Activated CD4-positive, alpha-beta T cell treated with anti-CD3 and anti-CD28 coated beads for 36 hours (primary cell): ENCODE results near the gene CCS. TPM values are rescaled to one million over a fixed set of nuclear protein-coding genes. Genes with fewer than 3 reads are reported as not detected.
A peak's percentile ranks its signal among the peaks of the same experiment; 100 is the strongest.

Experiments used
- ATAC-seq: fragments of 200-7000 bp; cut with Tn5 transposase; one replicate; pipeline ENCODE4 v1.10.0; 2021; ENCODE audit warnings: mild to moderate bottlenecking, moderate library complexity
- CTCF ChIA-PET: fragments of 350-600 bp; sonication (Branson Sonifier 250); formaldehyde crosslinking; loops from one replicate; lab custom pipeline; 2021; ENCODE audit warnings: antibody characterized with exemption; lab: Charles Lee
- POLR2A ChIA-PET: fragments of 350-600 bp; sonication (Branson Sonifier 250); formaldehyde crosslinking; loops from one replicate; lab custom pipeline; 2021; ENCODE audit warnings: antibody characterized with exemption, inconsistent platforms; lab: Charles Lee
- DNase-seq: peaks from one replicate; pipeline ENCODE4 v3.0.0-alpha.2; 2020
- H3K27ac Mint-ChIP-seq: one replicate; pipeline ENCODE4 v1.8.0; 2021; ENCODE audit warnings: mixed read lengths
- H3K27me3 Mint-ChIP-seq: one replicate; pipeline ENCODE4 v1.8.0; 2021; ENCODE audit warnings: mixed read lengths
- H3K36me3 Mint-ChIP-seq: one replicate; pipeline ENCODE4 v1.8.0; 2021; ENCODE audit warnings: low read depth, mixed read lengths
- H3K4me1 Mint-ChIP-seq: one replicate; pipeline ENCODE4 v1.8.0; 2021; ENCODE audit warnings: mixed read lengths
- H3K4me3 Mint-ChIP-seq: one replicate; pipeline ENCODE4 v1.8.0; 2021; ENCODE audit warnings: mild to moderate bottlenecking, moderate library complexity, mixed read lengths
- H3K9me3 Mint-ChIP-seq: one replicate; pipeline ENCODE4 v1.8.0; 2021; ENCODE audit warnings: low read depth, mixed read lengths
- intact Hi-C, 2 experiments: fragments of 100-400 bp; cut with DNase I in 1 of 2; cut with micrococcal nuclease in 1 of 2; formaldehyde crosslinking; loops; one replicate each; pipeline versions ENCODE4 v1.14.2 to v1.15.1; 2022 to 2024; cut with DNase I, micrococcal nuclease
- total RNA-seq, 2 experiments: library from RNA; stranded (reverse); gene quantifications; one replicate each; pipeline ENCODE4 v1.2.3, GENCODE V29; 2021

The CCS gene
- total RNA-seq, 2 experiments from 2014 or later: 16.3 to 24.0 TPM

DNA sequence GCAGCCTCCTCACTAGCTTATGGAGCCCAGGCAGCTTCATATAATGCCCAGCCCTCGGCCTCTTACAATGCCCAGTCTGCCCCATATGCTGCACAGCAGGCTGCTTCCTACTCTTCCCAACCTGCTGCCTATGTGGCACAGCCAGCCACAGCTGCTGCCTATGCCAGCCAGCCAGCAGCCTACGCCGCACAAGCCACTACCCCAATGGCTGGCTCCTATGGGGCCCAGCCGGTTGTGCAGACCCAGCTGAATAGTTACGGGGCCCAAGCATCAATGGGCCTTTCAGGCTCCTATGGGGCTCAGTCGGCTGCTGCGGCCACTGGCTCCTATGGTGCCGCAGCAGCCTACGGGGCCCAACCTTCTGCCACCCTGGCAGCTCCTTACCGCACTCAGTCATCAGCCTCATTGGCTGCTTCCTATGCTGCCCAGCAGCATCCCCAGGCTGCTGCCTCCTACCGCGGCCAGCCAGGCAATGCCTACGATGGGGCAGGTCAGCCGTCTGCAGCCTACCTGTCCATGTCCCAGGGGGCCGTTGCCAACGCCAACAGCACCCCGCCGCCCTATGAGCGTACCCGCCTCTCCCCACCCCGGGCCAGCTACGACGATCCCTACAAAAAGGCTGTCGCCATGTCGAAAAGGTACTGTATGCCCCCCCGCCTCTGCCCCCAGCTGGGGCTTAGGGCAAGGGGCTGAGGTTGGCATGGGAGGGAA lies 32.2 kb downstream of the CCS start:
- POLR2A ChIA-PET: interaction anchor here (0.8 to 12.1 kb wide), 6 partner anchors 9 to 52 kb away, joined by 3 to 98 read pairs (median 3); partner anchors contain the start of genes RBM14, RBM4 and RBM4B
- no peak for ATAC-seq
- H3K36me3 Mint-ChIP-seq: peaks cover 94% of the 10 kb centered on the region
- DNase-seq: no peak
- no peaks in the 10 kb centered on the region for H3K9me3 Mint-ChIP-seq
- peaks cover 62% of the 10 kb centered on the region for H3K4me1 Mint-ChIP-seq
- H3K27me3 Mint-ChIP-seq: no peaks in the 10 kb centered on the region
- intact Hi-C loops: no loop called here
- CTCF ChIA-PET: interaction anchor here (0.7 to 2.7 kb wide), 2 partner anchors 8 to 63 kb away, joined by 4 to 12 read pairs; no protein-coding TSS in a partner anchor
- H3K4me3 Mint-ChIP-seq: no peak overlapping the region
- H3K27ac Mint-ChIP-seq: no peak overlapping the region

DNA sequence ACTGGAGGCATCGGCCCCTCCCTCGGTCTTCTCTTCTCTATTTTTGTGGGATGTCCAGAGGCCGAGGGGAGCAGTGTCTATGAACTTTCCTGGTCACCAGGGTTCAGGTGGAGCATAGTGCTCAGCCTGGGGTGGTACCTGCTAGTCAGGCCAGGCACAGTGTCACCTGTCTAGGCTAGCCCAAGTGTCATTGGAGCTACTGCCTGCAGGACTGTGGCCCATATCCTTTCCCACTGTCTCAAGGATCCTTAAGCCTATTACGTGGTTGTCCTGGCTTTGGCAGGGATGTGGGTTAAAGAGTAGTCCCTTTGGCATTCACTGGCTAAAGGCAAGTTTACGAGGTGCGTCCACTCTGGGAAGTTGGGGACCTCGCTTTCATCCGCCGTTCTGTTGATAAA lies 32.8 kb downstream of the CCS start:
- CTCF ChIA-PET: interaction anchor here (0.7 kb wide), 1 partner anchor 63 kb away, joined by 4 read pairs; no protein-coding TSS in a partner anchor
- no peak overlapping the region for H3K27ac Mint-ChIP-seq
- H3K4me3 Mint-ChIP-seq: no peak overlapping the region
- no peaks in the 10 kb centered on the region for H3K9me3 Mint-ChIP-seq
- intact Hi-C loops: no loop called here
- DNase-seq (no peak), ATAC-seq (no peak)
- H3K4me1 Mint-ChIP-seq: peaks cover 59% of the 10 kb centered on the region
- POLR2A ChIA-PET: interaction anchor here (12.1 kb wide), 1 partner anchor 12 kb away, joined by 98 read pairs; the partner anchor contains the start of gene RBM4
- peaks cover 92% of the 10 kb centered on the region for H3K36me3 Mint-ChIP-seq
- H3K27me3 Mint-ChIP-seq: no peaks in the 10 kb centered on the region

DNA sequence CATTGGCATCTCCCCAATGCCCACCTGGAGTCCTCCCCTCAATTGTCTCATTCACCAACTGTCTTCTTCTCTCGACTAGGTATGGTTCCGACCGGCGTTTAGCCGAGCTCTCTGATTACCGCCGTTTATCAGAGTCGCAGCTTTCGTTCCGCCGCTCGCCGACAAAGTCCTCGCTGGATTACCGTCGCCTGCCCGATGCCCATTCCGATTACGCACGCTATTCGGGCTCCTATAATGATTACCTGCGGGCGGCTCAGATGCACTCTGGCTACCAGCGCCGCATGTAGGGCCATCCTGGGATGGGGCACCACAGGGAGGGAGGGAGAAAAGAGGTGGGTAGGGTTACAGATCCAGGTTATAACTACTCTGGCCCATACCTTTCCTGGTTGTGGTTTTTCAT lies 33.4 kb downstream of the CCS start:
- ChIA-PET CTCF (no interaction called here), POLR2A (interaction anchor here (1.0 to 12.1 kb wide), 2 partner anchors 12 to 32 kb away, joined by 4 to 98 read pairs; partner anchors contain the start of gene RBM4)
- H3K4me3 Mint-ChIP-seq: no peak overlapping the region
- no peaks in the 10 kb centered on the region for H3K9me3 Mint-ChIP-seq
- no peak overlapping the region for H3K27ac Mint-ChIP-seq
- intact Hi-C loops: no loop called here
- H3K36me3 Mint-ChIP-seq: peaks cover 90% of the 10 kb centered on the region
- H3K27me3 Mint-ChIP-seq: no peaks in the 10 kb centered on the region
- DNase-seq (no peak), ATAC-seq (no peak)
- H3K4me1 Mint-ChIP-seq: peaks cover 53% of the 10 kb centered on the region

DNA sequence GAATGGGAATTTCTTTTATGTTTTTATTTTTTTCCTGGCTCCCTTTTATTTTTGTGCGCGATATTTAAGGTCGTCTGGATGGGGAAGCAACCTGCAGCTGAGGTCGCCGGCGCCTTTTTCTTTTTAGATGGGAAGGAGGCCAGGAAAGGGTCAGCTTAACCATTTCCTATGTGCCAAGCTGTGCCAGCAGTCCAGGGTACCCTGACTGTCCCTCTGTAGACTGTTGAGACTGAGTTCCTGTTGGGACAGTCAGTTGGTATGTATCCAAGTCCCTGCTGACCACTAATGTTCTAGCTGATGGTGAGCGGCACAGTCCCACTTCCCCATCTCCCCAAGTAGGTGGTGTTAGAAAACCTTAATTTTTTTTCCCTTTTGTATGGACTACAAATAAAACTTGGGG lies 33.9 kb downstream of the CCS start:
- no peak overlapping the region for H3K4me3 Mint-ChIP-seq
- intact Hi-C loops: no loop called here
- no peak overlapping the region for H3K27ac Mint-ChIP-seq
- DNase-seq: no peak
- ChIA-PET CTCF (interaction anchor here (1.2 kb wide), 1 partner anchor 9 kb away, joined by 3 read pairs; no protein-coding TSS in a partner anchor), POLR2A (interaction anchor here (0.7 to 12.1 kb wide), 6 partner anchors 8 to 50 kb away, joined by 4 to 98 read pairs (median 5); partner anchors contain the start of genes RBM14, RBM4 and RBM4B)
- ATAC-seq: no peak
- peaks cover 89% of the 10 kb centered on the region for H3K36me3 Mint-ChIP-seq
- peaks cover 51% of the 10 kb centered on the region for H3K4me1 Mint-ChIP-seq
- H3K9me3 Mint-ChIP-seq: no peaks in the 10 kb centered on the region
- no peaks in the 10 kb centered on the region for H3K27me3 Mint-ChIP-seq

DNA sequence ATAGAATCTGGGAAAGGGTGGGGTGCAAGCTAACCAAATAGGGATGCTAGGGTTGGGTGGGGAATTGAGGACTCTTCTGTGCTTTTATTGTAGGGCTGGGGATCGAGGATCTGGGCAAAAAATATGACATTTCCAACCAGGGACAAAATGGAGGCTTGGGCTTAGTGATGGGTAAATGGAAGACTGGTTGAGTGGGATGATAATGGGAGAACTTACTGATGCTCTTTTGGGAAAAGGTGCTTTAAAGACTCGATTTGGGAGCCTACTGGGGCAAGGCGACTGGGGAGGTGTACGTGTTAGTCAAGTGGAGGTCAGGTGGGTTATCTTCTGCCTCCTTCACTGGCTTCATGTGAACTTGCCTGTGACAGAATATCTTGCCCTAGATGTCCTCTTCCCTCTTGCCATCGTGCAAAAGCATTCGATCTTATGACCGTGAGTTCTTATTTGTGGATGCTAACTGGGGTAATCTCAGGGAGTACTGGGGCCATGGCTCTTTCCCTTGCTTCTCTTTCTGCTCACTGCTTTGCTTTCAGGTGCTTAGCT lies 35.1 kb downstream of the CCS start:
- intact Hi-C loops: no loop called here
- POLR2A ChIA-PET: interaction anchor here (1.0 to 12.1 kb wide), 4 partner anchors 9 to 49 kb away, joined by 3 to 98 read pairs (median 7); partner anchors contain the start of genes RBM14, RBM4 and RBM4B

DNA sequence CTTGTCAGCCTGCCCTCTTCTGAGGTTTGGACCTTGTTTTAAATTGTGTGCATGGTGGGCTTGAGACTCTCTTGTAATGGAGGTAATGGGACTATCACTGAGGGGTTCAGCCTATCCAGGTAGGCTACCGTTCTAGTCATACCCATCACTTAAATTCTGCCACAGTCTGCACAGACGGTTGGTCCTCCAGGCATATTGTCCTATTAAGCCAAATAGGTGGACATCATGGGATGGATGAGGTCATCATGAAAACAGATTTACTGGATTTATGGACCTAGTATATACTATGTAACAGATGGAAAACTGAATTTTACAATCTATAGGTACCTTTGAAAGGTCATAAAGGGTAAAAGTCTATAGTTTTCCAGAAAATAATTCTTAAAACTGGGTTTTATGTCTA lies 36.4 kb downstream of the CCS start:
- no peaks in the 10 kb centered on the region for H3K9me3 Mint-ChIP-seq
- H3K4me3 Mint-ChIP-seq: no peak overlapping the region
- peaks cover 37% of the 10 kb centered on the region for H3K4me1 Mint-ChIP-seq
- DNase-seq (no peak), ATAC-seq (no peak)
- POLR2A ChIA-PET: interaction anchor here (0.6 to 12.1 kb wide), 5 partner anchors 9 to 60 kb away, joined by 3 to 98 read pairs (median 3); partner anchors contain the start of genes RBM4 and RBM4B
- H3K27ac Mint-ChIP-seq: no peak overlapping the region
- CTCF ChIA-PET: interaction anchor here (1.2 to 1.4 kb wide), 2 partner anchors 8 to 48 kb away, joined by 3 to 4 read pairs; partner anchors contain the start of gene RBM4B
- H3K27me3 Mint-ChIP-seq: no peaks in the 10 kb centered on the region
- peaks cover 79% of the 10 kb centered on the region for H3K36me3 Mint-ChIP-seq
- intact Hi-C loops: no loop called here

More for the DNA sequence above, 35.1 kb downstream of the CCS start:
- H3K27ac Mint-ChIP-seq: peak overlapping the region; percentile 8
- peaks cover 45% of the 10 kb centered on the region for H3K4me1 Mint-ChIP-seq
- H3K9me3 Mint-ChIP-seq: no peaks in the 10 kb centered on the region
- DNase-seq: no peak
- peaks cover 85% of the 10 kb centered on the region for H3K36me3 Mint-ChIP-seq
- no peaks in the 10 kb centered on the region for H3K27me3 Mint-ChIP-seq
- ATAC-seq: no peak
- no peak overlapping the region for H3K4me3 Mint-ChIP-seq
- CTCF ChIA-PET: interaction anchor here (0.7 to 1.4 kb wide), 4 partner anchors 8 to 49 kb away, joined by 3 to 4 read pairs (median 4); partner anchors contain the start of gene RBM4B

DNA sequence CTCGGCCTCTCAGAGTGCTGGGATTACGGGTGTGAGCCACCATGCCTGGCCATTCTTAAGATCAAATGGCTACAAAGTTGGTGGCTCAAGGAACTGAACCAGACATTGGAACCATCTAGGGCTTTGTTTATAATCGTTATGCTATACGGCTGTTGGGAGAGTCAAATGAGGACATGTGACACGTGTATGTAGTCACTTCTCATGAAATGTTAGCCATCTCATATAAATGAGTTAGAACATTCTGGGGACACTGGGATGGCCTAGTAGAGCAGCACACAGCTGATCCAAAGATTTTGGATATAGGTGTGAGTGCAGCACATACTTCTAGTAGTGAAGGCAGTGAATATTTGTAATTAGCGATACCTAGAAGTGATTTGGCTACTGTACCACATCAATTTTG lies 38.9 kb downstream of the CCS start:
- DNase-seq (no peak), ATAC-seq (no peak)
- H3K27ac Mint-ChIP-seq: peak overlapping the region; percentile 69
- intact Hi-C loops: loop anchor here in 1 of 2 experiments (10.0 kb wide), 1 partner anchor 853 kb away; the partner anchor contains the start of gene AIP
- H3K36me3 Mint-ChIP-seq: peaks cover 64% of the 10 kb centered on the region
- POLR2A ChIA-PET: interaction anchor here (1.5 to 1.7 kb wide), 2 partner anchors 9 to 10 kb away, joined by 6 to 8 read pairs; no protein-coding TSS in a partner anchor
- H3K4me1 Mint-ChIP-seq: peaks cover 43% of the 10 kb centered on the region
- no peak overlapping the region for H3K4me3 Mint-ChIP-seq
- H3K27me3 Mint-ChIP-seq: no peaks in the 10 kb centered on the region
- H3K9me3 Mint-ChIP-seq: no peaks in the 10 kb centered on the region
- CTCF ChIA-PET: interaction anchor here (1.3 kb wide), 1 partner anchor 8 kb away, joined by 3 read pairs; no protein-coding TSS in a partner anchor

DNA sequence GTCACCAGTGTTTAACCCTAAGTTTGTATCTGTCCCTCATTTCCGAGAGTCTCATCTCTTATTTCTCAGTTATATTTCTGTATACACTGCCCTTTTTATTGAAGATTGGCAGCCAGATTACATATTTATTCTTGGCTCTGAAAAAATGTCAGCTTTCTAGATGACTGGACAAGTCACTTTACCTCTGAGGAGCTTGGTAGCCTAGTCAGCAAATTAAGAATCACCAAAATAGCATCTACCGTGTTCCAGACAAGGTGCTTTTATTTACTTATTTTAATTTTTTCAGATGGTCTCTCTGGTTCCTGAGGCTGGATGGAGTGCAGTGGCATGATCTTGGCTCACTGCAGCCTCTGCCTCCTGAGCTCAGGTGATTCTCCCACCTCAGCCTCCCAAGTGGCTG lies 40.0 kb downstream of the CCS start:
- Mint-ChIP-seq H3K4me1 (peaks cover 47% of the 10 kb centered on the region), H3K36me3 (peaks cover 63% of the 10 kb centered on the region), H3K27me3 (no peaks in the 10 kb centered on the region), H3K4me3 (no peak overlapping the region), H3K9me3 (no peaks in the 10 kb centered on the region), H3K27ac (no peak overlapping the region)
- intact Hi-C loops: loop anchor here in 1 of 2 experiments (10.0 kb wide), 1 partner anchor 852 kb away; the partner anchor contains the start of gene AIP
- ChIA-PET POLR2A (interaction anchor here (0.6 to 1.7 kb wide), 5 partner anchors 9 to 637 kb away, joined by 3 to 8 read pairs (median 5); partner anchors contain the start of gene RBM14), CTCF (interaction anchor here (0.7 to 1.9 kb wide), 3 partner anchors 9 to 55 kb away, joined by 3 to 12 read pairs (median 5); partner anchors contain the start of gene RBM4B)
- ATAC-seq (no peak), DNase-seq (no peak)

DNA sequence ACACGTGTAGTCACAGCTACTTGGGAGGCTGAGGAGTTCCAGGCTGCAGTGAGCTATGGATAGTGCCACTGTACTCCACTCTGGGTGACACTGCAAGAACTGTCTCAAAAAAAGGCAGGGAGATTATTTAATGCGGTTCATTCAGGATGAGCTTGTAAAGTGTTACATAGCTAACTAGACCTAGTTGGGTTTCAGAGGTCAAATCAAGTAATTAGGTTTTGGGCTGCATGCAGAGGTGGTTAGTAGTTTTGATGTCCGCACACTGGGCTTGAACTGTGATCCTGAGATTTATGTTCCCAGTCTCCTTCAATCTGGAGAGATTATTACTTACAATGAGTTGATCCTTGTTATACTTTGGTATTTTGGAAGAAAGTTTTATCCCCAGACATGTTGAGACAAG lies 43.4 kb downstream of the CCS start:
- no peak for ATAC-seq
- H3K27me3 Mint-ChIP-seq: no peaks in the 10 kb centered on the region
- ChIA-PET POLR2A (interaction anchor here (3.6 to 4.2 kb wide), 2 partner anchors 12 to 42 kb away, joined by 28 to 98 read pairs; partner anchors contain the start of gene RBM4B), CTCF (interaction anchor here (1.1 to 3.3 kb wide), 3 partner anchors 8 to 14 kb away, joined by 3 to 32 read pairs (median 4); no protein-coding TSS in a partner anchor)
- H3K36me3 Mint-ChIP-seq: peaks cover 66% of the 10 kb centered on the region
- H3K4me1 Mint-ChIP-seq: peaks cover 54% of the 10 kb centered on the region
- no peak for DNase-seq
- H3K4me3 Mint-ChIP-seq: no peak overlapping the region
- H3K27ac Mint-ChIP-seq: peak overlapping the region; percentile 60
- intact Hi-C loops: loop anchor here in 1 of 2 experiments (5.0 to 10.0 kb wide), 2 partner anchors 481 to 848 kb away; partner anchors contain the start of genes AIP and KDM2A
- no peaks in the 10 kb centered on the region for H3K9me3 Mint-ChIP-seq

DNA sequence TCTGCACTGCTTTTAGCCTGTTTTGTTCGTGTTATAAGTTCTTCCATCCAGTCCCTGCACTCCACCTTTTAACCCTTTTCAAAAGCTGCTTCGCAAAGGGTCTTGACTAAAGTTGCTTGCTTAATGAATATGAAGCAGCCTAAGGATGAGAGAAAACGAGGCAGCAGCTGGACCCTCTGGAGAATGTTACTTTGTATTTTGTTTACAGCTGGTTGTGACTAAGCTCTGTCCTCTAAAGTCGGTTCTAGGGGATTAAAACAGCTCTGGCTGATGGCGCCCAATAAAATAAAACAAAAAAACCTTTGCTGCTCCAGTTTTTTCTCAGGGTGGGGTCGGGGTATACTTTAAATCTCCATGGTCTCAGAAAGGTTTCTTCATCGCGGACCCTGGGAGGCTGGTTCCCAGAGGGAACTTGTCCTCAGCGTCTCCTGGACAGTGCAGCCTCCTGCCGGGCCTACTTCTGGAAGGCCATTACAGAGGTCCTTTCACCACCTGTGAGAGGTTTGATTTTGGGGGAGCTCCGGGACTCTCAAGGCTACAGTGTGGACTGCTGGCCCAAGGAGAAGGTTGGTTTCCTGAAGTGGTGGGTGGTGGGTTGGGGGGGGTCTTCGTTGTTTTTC lies 44.7 kb downstream of the CCS start:
- ATAC-seq (no peak), DNase-seq (no peak)
- no peaks in the 10 kb centered on the region for H3K27me3 Mint-ChIP-seq
- peaks cover 70% of the 10 kb centered on the region for H3K36me3 Mint-ChIP-seq
- POLR2A ChIA-PET: interaction anchor here (0.6 to 4.2 kb wide), 16 partner anchors 10 to 790 kb away, joined by 3 to 98 read pairs (median 4); partner anchors contain the start of genes CCDC87, CCS, DPP3 and RBM14
- peak overlapping the region; percentile 82 for H3K27ac Mint-ChIP-seq
- peak overlapping the region; percentile 89 for H3K4me3 Mint-ChIP-seq
- peaks cover 60% of the 10 kb centered on the region for H3K4me1 Mint-ChIP-seq
- intact Hi-C loops: loop anchor here (1.0 to 10.0 kb wide), 16 partner anchors 18 to 847 kb away; partner anchors contain the start of genes CCDC87 (in 2 of the 2), CCS (in 2 of the 2), ACTN3 (in 1 of the 2) and AIP (in 1 of the 2)
- no peaks in the 10 kb centered on the region for H3K9me3 Mint-ChIP-seq
- CTCF ChIA-PET: interaction anchor here (0.6 to 3.3 kb wide), 13 partner anchors 9 to 220 kb away, joined by 3 to 32 read pairs (median 4); partner anchors contain the start of genes ACTN3, RBM14 and RBM4B
